GM18909 (cell line): Measurements from ENCODE around the gene SDHB.
"Not testable (repeated sequence)": the region's sequence is repeated elsewhere in the genome, so short reads cannot be mapped to it uniquely, and the experiment has no call there.

Experiments used
- ATAC-seq: cut with Tn5 transposase; IDR thresholded peaks from one replicate; pipeline ENCODE4 v1.9.1; 2021; ENCODE audit warnings: mild to moderate bottlenecking; ENCODE audit not compliant: unreplicated experiment, poor library complexity

Gene SDHB

DNA sequence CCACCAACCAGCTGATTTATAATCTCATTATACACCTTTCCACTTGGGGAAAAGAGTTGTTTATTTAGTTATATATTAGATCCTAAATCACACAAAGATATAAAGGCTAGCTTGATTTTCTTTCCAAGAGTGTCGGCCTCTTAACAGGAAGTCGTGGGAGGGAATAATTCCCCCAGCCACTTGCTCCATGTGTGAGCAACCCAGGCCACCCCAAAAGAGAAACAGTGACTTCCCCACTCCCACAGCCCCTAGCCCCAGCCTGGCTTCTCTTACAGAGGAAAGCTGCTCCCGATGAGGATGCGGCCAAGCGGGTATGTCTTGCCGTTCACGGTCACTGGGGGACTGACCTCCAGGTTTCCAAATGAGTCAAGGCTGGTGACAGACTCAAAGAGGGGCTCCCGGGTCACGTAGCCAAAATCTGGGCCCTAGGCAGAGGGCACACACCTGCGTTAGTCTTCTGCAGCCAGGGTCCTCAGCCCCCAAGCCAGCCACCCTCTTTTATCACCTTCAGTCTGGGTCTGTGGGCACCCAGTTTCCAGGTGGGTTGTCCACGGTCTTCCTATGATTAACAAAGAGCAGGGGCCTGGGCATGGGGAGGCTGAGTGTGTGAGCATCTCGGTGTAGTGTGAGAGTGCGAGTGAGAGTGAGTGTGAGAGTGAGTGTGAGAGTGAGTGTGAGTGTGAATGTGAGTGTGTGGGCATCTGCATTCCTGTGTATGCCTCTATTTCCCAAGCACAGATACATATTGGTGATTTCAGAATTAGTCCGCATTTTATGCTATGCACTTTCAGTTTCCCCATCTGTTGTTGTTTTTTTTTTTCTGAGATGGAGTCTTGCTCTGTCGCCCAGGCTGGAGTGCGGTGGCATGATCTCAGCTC, 25.4 kb upstream of the SDHB start:
- no peak for ATAC-seq

DNA sequence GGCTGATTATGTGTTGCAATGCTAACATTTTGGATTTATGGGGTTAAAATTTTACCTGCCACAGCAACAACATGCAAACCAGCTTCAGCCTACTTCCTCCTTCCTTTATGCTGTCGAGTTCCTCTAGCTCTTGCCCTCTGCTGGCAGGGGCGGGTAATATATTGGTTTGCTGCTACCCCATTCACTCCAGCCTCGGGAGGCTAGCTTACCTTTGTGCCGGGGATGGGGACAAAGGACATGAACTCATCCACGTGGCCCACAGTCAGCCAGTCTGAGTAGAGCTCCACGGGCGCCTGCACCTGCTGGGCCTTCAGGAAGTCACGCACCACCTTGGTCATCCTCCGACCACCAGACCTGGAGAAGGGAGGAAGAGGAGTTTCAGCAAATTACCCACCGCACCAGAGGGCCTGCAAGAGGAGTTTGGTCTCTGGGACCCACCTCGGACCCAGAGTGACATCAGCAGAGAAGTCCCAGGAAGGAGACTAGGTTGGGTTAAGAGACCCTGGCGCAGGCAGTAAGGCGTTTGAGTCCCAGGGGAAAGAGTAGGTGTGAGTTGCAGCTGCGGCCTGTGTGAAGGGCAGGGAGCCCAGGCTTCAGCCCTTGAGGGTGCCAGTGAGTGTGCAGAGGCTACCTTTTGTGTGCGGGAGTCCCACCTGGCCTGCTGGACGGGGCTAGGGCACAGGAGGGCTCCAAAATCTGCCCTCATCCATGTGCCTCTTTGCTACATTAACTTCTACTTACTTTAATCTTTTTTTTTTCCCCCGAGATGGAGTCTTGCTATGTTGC, 21.8 kb upstream of the SDHB start:
- no peak for ATAC-seq

DNA sequence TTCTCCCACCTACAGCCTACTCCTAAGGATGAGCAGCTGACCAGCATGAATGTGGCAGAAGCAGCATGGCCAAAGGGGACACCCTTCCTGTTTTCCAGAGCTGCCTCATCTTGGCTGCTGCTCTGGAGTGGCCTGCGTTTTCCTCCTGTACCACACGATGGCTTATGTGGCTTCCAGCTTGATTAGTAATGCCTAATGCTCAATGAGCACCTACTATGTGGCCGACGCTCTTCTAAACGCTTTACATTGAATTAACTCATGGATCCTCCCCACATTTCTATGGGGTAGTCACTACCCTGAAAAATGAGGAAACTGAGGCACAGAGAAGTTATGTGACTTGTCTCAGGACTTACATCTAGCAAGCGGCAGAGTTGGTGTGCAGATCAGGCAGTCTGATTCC, 18.0 kb upstream of the SDHB start:
- ATAC-seq: no peak

DNA sequence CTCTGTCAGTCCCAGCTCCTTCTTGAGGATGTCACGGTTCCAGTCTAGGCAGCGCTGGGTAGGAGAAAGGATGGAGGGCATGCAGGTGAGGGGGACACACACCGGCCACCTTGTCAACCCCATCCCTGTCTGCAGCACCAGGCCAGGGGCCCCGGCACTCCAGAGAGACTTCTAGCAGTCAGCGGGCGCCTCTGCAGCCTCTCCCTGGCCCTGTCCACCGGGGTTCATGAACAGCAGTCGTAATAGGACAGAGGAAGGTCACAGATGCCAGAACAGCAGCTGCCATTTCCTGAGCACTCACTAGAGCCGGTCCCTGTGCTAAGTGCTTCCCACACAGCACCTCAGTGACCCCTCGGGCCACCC, 16.3 kb upstream of the SDHB start:
- ATAC-seq: no peak

DNA sequence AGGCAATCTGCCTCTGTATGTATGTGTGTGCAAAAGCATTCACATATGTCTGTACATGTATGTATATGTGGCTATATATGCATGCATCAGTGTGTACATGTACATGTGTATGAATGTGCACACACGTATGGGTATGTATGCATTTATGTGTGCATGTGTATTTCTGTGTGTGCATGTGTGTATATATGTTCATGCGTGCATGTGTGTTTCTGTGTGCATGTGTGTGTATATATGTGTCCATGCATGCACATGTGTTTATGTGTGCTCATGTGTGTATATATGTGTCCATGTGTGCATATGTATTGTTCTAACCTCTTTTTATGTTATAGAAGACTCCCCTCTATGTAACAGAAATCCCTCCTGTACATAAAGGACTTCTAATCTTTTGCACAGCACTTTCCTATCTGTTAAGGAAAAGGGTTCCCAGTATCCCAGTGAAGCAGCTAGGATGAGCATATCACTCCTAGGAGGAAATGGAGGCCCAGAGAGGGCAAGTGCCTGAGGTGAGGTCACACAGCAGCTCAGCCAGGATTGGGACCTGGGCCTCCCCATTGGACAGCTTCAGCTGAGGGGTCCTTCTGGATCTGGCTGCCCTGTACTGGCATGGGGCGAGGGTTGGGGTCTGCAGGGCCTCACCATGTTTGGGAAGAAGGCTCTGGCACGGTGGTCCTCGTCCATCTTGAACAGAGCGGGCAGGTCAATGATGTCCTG, 15.8 kb upstream of the SDHB start:
- no peak for ATAC-seq

DNA sequence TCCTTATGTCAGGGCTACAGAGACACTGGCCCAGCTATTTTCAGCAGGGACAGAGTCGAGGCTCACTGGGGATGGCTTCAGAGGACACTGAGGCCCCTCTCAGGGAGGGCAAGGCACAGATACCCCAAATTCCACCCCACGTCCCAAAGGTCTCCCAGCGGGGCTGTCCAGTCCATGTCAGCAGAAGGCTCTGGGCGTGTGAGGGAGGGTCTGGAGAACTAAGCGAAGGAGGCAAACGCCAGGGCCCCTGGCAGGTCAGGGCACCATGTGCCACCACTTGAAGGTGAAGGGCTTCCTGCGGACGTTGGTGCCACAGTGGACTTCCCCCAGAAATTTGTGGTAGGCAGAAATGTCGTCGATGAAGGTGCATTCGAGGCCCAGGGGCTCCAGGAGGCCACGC, 15.0 kb upstream of the SDHB start:
- ATAC-seq: no peak

DNA sequence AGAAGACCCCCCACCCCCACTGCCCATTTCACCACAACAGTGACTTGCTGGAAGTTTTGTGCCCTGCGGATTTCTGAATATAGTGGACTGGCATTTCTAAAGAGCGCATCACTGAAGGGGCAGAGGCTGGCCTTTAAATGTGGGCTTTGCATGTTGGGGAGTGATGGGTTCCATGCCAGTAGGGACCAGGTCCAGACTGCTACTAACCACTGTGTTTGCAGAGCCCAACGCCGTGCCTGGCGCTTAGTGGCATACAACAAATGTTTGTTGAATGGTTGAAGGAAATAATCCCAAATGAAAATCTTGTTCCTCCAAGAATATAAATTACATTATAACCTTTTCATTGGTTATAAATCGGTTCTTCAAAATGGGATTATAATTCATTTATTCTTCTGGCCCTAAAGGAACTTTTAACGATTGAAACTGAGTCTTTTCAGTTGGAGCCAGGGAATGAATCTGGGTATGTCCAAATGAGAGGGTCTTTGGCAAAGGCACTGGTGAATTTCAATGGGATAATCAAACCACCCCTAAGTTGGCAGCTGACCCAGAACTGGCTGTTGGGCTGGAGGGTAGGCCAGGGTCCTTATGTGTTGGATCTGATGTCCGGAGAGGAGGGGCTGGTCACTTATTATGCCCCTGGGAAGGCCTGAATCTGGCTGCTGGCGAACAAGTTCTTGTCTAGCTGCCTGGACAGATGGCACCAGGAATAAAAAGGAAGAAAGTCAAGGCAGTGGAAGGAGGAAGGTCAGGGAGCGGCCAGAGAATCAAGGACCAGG, 13.8 kb upstream of the SDHB start:
- no peak for ATAC-seq

DNA sequence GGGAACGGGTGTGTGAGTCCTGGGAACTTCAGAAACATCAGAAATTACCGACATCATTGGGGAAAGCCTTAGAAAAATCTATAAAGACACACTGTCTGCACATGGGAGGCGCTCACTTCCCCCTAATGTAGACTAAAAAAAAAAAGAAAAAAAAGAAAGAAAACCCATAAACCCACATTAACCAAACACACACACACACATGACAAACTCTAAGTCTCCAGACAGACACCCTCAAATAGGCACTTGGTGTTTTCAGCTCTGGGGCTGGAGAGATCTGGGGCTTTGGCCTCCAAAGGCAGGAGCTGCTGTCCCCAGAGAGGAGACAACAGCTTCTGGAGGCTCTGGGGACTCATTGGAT, 13.2 kb upstream of the SDHB start:
- ATAC-seq: no peak

DNA sequence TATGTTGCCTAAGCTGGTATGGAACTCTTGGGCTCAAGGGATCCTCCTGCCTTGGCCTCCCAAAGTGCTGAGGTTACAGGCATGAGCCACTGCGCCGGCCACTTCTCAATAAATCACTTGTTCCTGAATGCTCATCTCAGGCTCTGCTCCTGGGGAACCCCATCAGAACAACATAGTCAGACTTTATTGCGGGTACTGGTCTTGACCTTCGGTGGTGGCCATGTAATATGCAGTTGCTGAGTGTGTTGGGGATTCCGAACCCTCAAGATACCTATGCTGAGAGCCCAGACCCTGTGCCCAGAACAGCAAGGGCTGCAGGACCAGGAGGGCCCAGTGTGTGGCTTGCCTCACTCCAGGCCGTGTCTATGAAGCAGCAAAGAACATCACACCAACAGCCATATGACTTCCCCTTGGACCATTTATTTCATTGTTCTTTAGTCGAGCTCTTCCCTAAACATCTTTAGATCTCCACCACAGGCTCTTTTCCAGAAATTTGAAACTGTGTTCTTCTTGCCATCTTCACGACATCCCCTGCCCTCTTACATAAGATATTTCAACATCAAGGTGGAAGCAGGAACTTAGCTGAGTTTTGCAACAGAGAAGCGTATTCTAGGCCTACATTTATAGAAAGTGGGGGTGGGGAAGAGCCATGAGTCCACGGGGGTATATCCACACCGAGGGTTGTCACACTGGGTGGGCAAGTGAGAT, 12.7 kb upstream of the SDHB start:
- no peak for ATAC-seq

DNA sequence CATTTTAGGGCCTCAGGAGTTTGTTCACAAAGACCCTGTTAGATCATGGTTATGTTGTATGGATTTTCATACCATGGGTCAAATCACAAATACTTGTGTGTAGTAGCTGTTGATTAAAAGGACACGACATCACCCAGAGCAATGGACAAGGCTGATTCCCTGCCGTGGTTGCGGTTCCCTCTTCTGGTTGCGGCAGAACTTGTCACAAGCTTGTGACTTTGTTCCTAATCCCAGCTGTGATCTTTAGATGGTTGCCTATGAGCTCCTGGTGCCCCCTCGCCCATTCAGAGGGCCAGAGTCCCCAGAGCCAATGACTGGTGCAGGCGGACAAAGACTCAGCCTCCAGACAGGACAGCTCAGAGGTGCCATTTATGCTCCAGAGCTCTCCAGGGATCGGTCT, 11.8 kb upstream of the SDHB start:
- no peak for ATAC-seq

DNA sequence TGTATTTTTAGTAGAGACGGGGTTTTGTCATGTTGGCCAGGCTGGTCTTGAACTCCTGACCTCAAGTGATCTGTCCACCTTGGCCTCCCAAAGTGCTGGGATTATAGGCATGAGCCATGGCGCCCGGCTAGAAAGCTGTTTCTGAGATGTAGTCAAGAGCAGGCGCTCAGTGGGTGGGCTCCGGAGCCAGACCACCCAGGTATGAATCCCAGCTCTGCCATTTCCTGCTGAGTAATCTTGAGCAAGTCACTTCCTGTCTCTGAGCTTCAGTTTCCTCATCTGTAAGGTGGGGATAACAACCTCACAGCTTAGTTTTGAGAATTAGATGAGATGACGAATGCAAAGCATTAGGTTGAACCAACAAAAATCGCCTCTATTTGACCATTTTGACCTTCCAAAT, 8.9 kb upstream of the SDHB start:
- not testable (repeated sequence) for ATAC-seq

DNA sequence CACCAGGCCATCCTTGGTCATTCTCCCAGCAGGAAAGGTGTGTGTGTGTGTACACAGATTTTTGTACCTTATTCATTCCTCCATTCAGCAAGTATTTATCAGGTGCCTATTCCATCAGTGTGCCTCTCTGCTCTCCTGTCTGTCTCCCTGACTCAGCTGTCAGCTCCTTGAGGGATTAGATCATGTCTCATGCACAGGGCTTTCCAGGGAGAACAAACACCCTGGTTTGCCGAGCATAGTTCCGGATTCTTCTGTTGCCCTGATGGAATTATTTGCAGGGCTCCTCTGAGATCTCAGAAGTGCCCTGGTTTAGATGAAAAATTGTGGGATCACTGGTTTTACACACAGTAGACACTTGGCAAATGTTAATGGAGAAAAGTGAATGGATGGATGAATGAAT, 8.1 kb upstream of the SDHB start:
- ATAC-seq: no peak

DNA sequence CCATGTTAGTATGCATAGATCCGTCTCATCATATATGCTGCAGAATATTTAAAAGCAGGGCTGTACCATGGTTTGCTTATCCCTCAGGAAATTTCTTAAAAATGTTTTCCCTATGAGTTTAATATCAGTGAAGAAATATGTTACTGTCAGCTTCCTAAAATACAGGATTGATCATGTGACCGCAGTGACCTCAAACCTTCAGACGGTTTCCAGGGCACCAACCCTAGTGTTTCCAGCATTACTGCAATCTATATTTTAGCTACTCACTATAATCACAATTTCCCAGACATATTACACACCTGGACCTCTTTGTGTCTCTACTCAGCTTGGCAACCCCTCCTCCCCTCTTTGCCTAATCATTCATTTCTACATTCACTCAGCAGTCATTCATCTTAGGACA, 7.7 kb upstream of the SDHB start:
- ATAC-seq: no peak

DNA sequence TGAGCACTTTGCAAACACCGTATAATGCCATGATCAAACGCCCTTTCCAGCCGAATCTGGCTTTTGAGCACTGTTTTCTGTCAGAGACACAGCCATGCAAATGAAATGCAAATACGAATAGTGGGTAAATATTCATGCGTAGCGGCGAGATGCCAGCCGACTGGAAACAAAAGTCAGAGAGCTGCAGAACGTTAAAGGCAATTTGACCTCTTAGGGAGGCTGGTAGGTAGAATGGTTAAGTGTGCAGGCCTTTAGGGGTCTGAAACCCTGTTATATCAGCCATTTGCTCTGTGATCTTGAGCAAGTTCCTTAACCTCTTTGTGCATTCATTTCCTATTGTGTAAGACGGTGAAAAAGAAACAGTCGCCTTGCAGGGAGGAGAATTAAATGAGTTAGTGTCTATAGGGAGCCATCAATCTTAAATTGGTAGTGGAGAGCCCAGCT, 6.5 kb upstream of the SDHB start:
- ATAC-seq: no peak

DNA sequence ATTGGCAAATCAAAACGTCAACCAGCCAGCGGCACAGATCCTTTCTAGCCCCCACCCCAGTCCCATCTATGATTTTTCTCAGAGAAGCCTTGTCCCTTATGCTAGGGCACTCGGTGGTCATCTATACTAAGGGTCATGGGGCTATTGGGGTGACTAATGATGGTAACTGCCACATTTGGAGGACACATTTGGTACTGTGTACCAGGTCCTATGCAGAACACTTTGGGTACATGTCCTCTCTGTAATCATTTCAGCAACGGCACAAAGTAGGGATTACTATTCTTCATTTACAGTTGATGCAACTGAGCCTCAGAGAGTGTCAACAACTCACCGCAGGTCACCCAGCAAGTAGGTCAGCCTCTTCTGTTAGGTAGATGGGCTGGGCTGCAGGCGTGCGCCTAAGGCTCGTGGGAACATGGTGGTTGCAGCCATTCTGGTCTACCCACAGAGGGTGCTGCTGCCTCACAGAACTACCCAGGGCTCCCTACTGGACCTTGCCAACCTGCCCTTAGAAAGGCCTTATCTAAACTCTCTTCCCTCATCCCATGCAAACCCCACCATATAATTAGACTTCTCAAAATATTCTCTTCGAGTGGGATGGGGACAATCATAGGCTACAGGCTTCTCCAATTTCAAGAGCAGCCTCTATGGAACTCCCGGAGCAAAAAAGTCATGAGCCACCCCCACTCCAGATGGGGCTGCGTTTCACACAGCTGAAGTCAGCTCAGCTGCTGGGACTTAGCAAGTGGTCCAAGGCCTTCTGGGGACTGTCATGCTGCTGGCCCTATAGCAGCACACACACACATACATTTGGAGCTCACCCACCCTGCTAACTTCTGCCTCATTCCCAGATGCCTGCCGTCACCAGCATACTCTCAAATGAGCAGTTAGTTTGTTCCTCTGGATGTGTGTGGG, 5.8 kb upstream of the SDHB start:
- peak; percentile 63 for ATAC-seq

DNA sequence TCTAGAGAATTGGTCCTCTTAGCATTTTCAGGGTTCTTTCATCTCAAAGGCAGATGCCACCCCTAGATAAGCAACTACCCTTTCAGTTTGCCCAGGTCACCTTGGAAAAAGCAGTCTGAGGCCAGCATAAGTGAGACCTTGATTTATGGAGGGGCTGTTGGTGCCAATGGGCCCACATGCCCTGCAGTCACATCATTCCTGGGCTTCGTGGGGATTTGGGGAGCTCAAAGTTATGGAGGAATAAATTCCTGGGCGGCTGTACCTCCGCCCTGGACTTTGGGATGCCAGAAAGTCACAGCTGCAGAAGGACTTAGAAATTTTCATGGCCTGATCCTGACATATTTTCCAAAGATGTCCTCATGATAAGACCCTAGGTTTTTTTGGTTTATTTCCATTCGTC, 2.7 kb upstream of the SDHB start:
- no peak for ATAC-seq

DNA sequence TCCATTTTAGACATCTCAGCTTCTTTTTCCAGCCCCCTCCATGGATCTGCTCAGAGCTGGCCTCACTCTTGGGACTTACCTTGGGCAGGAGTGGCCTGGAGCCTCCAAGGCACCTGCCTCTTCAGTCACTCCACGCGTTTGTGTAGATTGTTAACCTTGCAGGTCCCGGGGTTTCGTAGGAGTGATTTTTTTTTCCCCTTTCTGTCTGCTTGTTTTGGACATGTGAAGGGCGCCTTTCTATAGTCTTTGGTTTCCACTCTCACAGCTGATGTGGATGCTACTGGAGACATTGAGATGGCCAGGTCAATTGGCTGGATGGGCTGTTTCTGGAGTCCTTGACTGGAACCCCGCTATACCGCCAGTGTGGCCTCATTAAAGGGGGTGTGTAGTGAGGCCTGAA, 2.0 kb upstream of the SDHB start:
- no peak for ATAC-seq

DNA sequence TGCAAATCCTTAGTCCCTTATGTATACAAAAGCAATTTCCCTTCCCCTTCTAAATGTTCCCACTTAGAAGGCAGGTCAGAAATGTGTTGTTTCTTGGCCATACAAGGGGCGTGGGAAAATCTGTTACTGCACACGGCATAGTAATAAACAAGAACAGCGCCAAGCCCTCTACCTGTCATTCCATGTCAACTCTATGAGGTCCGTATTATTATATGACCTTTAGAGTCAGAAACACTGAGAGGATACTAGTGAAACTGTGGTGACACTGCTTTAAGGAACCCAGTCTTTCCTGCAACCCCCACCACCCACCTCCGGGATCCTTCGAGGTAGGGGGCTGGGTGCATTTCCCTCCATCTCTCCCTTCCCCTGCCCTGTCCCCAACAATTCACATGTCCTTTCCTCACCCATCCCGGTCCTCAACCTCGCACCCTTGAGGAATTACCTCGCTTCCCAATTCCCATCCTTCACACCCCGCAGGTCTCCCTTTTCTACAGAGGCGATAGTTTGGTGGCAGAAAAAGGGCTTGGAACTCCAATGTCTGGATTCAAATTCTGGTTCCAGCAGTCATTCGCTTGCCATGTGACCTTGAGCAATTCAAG, 647 bp downstream of the SDHB start:
- ATAC-seq: no peak
